Body of pancreas (tissue), 4 donors: Measurements from ENCODE around the gene P2RY6. TPM values are rescaled to one million over a fixed set of nuclear protein-coding genes. Genes with fewer than 3 reads are reported as not detected.

Experiments
- ATAC-seq: fragments of 150-250 bp; one replicate; pipeline ENCODE4 v1.9.1; 2016
- DNase-seq, 4 donors: peaks; one replicate each; pipeline ENCODE4 v3.0.0-alpha.2; 2019
- H3K27ac ChIP-seq, 4 donors: fragments of 200-600 bp; sonication (generic); 1 replicate in 3 of 4; 2 replicates in 1 of 4; pipeline versions ENCODE4 v1.5.1 to v1.6.1; 2016 to 2019; ENCODE audit warnings: mild to moderate bottlenecking in 1 of 4, mixed read lengths in 1 of 4, moderate library complexity in 1 of 4
- H3K27me3 ChIP-seq, 2 donors: fragments of 200-600 bp; sonication (generic); one replicate each; pipeline ENCODE4 v1.6.0; 2016; ENCODE audit warnings: mild to moderate bottlenecking in 1 of 2
- H3K36me3 ChIP-seq, 2 donors: fragments of 200-600 bp; sonication (generic); replicated peaks in 1 of 2; 2 replicates each; pipeline ENCODE4 v1.5.1; 2016; ENCODE audit warnings: low read depth in 2 of 2; ENCODE audit not compliant: insufficient read depth in 1 of 2
- H3K4me1 ChIP-seq: fragments of 200-600 bp; sonication (generic); one replicate; pipeline ENCODE4 v1.6.0; 2016
- H3K4me3 ChIP-seq, 2 donors: fragments of 200-600 bp; sonication (generic); 1 replicate in 1 of 2; 2 replicates in 1 of 2; pipeline ENCODE4 v1.5.1; 2016 to 2019
- H3K9me3 ChIP-seq, 3 donors: fragments of 200-600 bp; sonication (generic); 1 replicate in 2 of 3; 2 replicates in 1 of 3; pipeline ENCODE4 v1.5.1; 2016
- CTCF ChIP-seq, 7 experiments: fragments of 450-650 bp in 4 of 7; fragments of 200-600 bp in 3 of 7; sonication (generic) in 3 of 7; IDR thresholded peaks; one replicate each; pipeline ENCODE4 v1.5.1; 2016 to 2019; ENCODE audit warnings: antibody characterized with exemption in 7 of 7
- POLR2A ChIP-seq, 3 donors: fragments of 450-650 bp; IDR thresholded peaks; one replicate each; pipeline ENCODE4 v1.6.1; 2016; ENCODE audit warnings: antibody characterized with exemption in 3 of 3, mild to moderate bottlenecking in 2 of 3
- WGBS, 2 donors: methylation state at CpG; one replicate each; pipeline ENCODE4 v1.1.5; 2017; 5-methylcytosine and 5-hydroxymethylcytosine counted together
- intact Hi-C: fragments of 100-400 bp; cut with DNase I; formaldehyde crosslinking; loops from one replicate; pipeline ENCODE4 v1.15.1; 2023
- total RNA-seq, 2 donors: library from RNA; depleted of rRNA; stranded (reverse); fragments of >200 nt; gene quantifications; one replicate each; pipeline ENCODE4 v1.1.0, GENCODE V29; 2016

Gene P2RY6
- total RNA-seq, 2 donors from 2014 or later, result not detected

GRCh38 chr11:73312036-73312435, 39.9 kb downstream of the P2RY6 start:
- WGBS, 2 donors, result 75% methylated on average over 2 of the region's 2 CpGs
- H3K27ac ChIP-seq, result no peak overlapping the region
- H3K9me3 ChIP-seq, result no peaks in the 10 kb centered on the region
- no peaks in the 10 kb centered on the region for H3K36me3 ChIP-seq
- ATAC-seq (no peak), DNase-seq (no peak)
- no peak for TF ChIP-seq CTCF (IDR thresholded peaks at IDR 0.05)
- no peak for TF ChIP-seq POLR2A (IDR thresholded peaks at IDR 0.05)
- peaks cover 56% of the 10 kb centered on the region for H3K4me1 ChIP-seq
- no peaks in the 10 kb centered on the region for H3K27me3 ChIP-seq
- no peak overlapping the region for H3K4me3 ChIP-seq
- intact Hi-C loops, result no loop called here

GRCh38 chr11:73312851-73313327, 40.8 kb downstream of the P2RY6 start:
- Histone ChIP-seq H3K36me3 (no peaks in the 10 kb centered on the region), H3K27ac (peak overlapping the region in 2 of 4 donors; percentile 18 to 52), H3K27me3 (no peaks in the 10 kb centered on the region), H3K4me3 (no peak overlapping the region), H3K4me1 (peaks cover 59% of the 10 kb centered on the region), H3K9me3 (no peaks in the 10 kb centered on the region)
- ATAC-seq (no peak), DNase-seq (no peak)
- TF ChIP-seq POLR2A (IDR thresholded peaks at IDR 0.05), result no peak
- no peak for TF ChIP-seq CTCF (IDR thresholded peaks at IDR 0.05)
- WGBS, 2 donors, result 59 to 72% methylated on average over 5 to 6 of the region's 6 CpGs
- intact Hi-C loops, result no loop called here

DNA sequence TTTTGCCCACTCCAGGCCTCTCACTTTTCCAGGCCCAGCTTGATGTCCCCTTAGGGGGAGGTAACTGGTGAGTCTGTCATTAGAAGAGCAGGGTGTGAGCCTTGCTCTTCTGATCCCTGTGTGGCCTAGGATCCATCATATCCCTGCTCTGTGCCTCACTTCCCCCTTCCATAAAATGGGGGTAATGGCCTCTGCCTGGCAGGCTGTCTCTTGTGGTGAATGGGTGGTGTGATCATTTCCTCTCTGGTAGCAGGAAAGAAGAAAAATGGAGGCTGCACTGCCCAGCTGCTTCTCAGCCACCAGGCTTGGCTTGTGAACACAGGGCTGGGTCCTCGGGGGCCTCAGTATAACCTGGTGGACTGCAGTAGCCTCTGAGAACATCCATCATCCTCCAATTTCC, 41.5 kb downstream of the P2RY6 start:
- peak overlapping the region in 2 of 4 donors; percentile 16 to 52 for H3K27ac ChIP-seq
- DNase-seq (no peak), ATAC-seq (no peak)
- WGBS, 2 donors, result 63 to 67% methylated on average over 1 of the region's 1 CpG
- H3K4me1 ChIP-seq, result peaks cover 53% of the 10 kb centered on the region
- no peaks in the 10 kb centered on the region for H3K9me3 ChIP-seq
- TF ChIP-seq CTCF (IDR thresholded peaks at IDR 0.05) (no peak), POLR2A (IDR thresholded peaks at IDR 0.05) (no peak)
- H3K27me3 ChIP-seq, result no peaks in the 10 kb centered on the region
- intact Hi-C loops, result no loop called here
- no peak overlapping the region for H3K4me3 ChIP-seq
- H3K36me3 ChIP-seq, result no peaks in the 10 kb centered on the region

GRCh38 chr11:73314117-73314961, 42.2 kb downstream of the P2RY6 start:
- Histone ChIP-seq H3K4me3 (no peak overlapping the region), H3K36me3 (no peaks in the 10 kb centered on the region), H3K27me3 (no peaks in the 10 kb centered on the region), H3K4me1 (peaks cover 49% of the 10 kb centered on the region), H3K27ac (peak overlapping the region in 3 of 4 donors; percentile 16 to 52 (median 41)), H3K9me3 (no peaks in the 10 kb centered on the region)
- WGBS, 2 donors, result 52 to 55% methylated on average over 7 to 9 of the region's 11 CpGs
- intact Hi-C loops, result no loop called here
- no peak for DNase-seq
- peak; percentile 25 for ATAC-seq
- TF ChIP-seq POLR2A (IDR thresholded peaks at IDR 0.05) (no peak), CTCF (IDR thresholded peaks at IDR 0.05) (no peak)
